ENCODE results near the gene NUDT12. TPM values are rescaled to one million over a fixed set of nuclear protein-coding genes. Genes with fewer than 3 reads are reported as not detected.

The NUDT12 gene
- total and polyA plus RNA-seq, 2 of the 13 experiments (the other 11 are each of a cell fraction or from before 2014, with no cell fraction given), result 2.3 to 5.4 TPM

DNA sequence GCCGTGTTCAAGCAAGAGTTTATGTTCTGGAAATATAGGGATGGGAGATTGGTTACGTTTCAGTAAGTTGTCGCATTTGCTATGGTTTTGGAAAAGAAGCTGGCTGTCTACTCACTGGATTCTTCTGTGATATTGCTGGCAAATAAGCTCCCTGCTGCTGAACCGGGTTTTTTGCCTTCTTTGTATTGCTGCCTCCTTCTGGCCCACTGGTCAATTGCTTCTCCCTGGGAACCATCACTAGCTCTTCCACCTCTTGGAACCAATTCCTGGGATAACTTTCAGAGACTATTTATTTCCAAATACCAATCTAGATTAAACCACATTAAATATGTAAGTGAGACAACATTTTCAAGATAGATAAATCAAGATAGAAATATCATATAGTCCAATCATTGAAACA is 43.0 kb downstream of the NUDT12 start (continued):
- TF ChIP-seq, protein P1, sequence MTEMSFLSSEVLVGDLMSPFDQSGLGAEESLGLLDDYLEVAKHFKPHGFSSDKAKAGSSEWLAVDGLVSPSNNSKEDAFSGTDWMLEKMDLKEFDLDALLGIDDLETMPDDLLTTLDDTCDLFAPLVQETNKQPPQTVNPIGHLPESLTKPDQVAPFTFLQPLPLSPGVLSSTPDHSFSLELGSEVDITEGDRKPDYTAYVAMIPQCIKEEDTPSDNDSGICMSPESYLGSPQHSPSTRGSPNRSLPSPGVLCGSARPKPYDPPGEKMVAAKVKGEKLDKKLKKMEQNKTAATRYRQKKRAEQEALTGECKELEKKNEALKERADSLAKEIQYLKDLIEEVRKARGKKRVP (CRISPR knock-in tag; IDR thresholded peaks at IDR 0.05), result no peak
- TF ChIP-seq ZFP1 (CRISPR knock-in tag; IDR thresholded peaks at IDR 0.05), result no peak
- TF ChIP-seq SMARCC2 (IDR thresholded peaks at IDR 0.05), result no peak

DNA sequence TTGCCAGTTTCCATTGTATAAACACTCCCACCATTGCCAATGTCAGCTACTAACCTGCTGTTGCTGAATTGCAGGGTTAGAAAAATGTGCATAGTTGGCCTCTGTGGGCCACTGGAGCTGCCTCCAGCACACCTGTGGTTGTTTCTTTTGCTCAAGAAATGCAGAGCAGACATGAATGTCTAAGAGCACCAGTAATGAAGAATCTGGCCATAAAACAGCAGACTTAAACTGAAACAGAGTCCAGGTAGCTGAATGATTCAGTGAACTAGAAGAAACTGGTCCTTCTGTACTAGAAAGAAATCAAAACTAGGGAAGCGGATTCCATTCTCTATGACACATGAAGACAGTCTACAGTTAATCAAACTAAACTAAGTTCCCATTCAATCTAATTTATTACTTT is 48.2 kb downstream of the NUDT12 start:
- H4K20me1 ChIP-seq (ENCODE audit: insufficient read depth, low read length), result no peaks in the 10 kb centered on the region
- no peak overlapping the region for H3K27ac ChIP-seq (ENCODE audit: extremely low read length, insufficient read depth, low read length)
- H3K27me3 ChIP-seq (ENCODE audit: control insufficient read depth in 1 of 2, insufficient read depth in 2 of 2, low read length in 2 of 2), result no peaks in the 10 kb centered on the region
- H3K9me3 ChIP-seq (ENCODE audit: low read length), result no peaks in the 10 kb centered on the region
- DNase-seq (ENCODE audit: low spot score), result no peak
- ATAC-seq, result no peak
- FAIRE-seq, result no peak
- in situ Hi-C loops (cut with HindIII; ENCODE audit: extremely low pct_ligation_motif_present, low pct_unique_long_range_greater_than_20kb) (no loop called here), intact Hi-C loops (cut with micrococcal nuclease; ENCODE audit: unreplicated experiment) (no loop called here)
- WGBS (ENCODE audit: low lambda C conversion rate), result 94% methylated on average over 1 of the region's 1 CpG
- TF ChIP-seq TBP (CRISPR knock-in tag; IDR thresholded peaks at IDR 0.05), result no peak
- TF ChIP-seq ZSCAN12 (CRISPR knock-in tag; IDR thresholded peaks at IDR 0.05), result no peak
- no peaks in the 10 kb centered on the region for H3K36me3 ChIP-seq (replicated peaks in 1 of 2; ENCODE audit: control insufficient read depth in 1 of 2, insufficient read depth in 2 of 2, low read length in 2 of 2)
- H3K4me1 ChIP-seq (ENCODE audit: insufficient read depth, low read length), result peaks cover 9% of the 10 kb centered on the region
- POLR2A ChIA-PET, result no interaction called here
- H3K9ac ChIP-seq (ENCODE audit: insufficient read depth, low read depth, low read length), result no peak overlapping the region
- no peak overlapping the region for H3K4me2 ChIP-seq (ENCODE audit: low read depth, low read length)
- CTCF ChIA-PET (ENCODE audit: low intra/inter-chr PET ratio, low total read pairs), result no interaction called here
- BruUV-seq (replicated peaks), result no TSS peak
- no peak overlapping the region for H2AFZ ChIP-seq (ENCODE audit: low read length)
- no peak overlapping the region for H3K4me3 ChIP-seq (replicated peaks in 1 of 3; ENCODE audit: insufficient read depth in 1 of 3, low read depth in 2 of 3, low read length in 3 of 3)
- no peaks in the 10 kb centered on the region for H3K79me2 ChIP-seq (ENCODE audit: insufficient read depth, low read length)

- ChIA-PET POLR2A (no interaction called here), CTCF (ENCODE audit: low intra/inter-chr PET ratio, low total read pairs) (no interaction called here)
- Histone ChIP-seq H3K4me3 (replicated peaks in 1 of 3; ENCODE audit: insufficient read depth in 1 of 3, low read depth in 2 of 3, low read length in 3 of 3) (no peak overlapping the region), H3K79me2 (ENCODE audit: insufficient read depth, low read length) (no peaks in the 10 kb centered on the region), H3K9me3 (ENCODE audit: low read length) (no peaks in the 10 kb centered on the region), H3K27ac (ENCODE audit: extremely low read length, insufficient read depth, low read length) (no peak overlapping the region), H3K4me2 (ENCODE audit: low read depth, low read length) (no peak overlapping the region), H3K9ac (ENCODE audit: insufficient read depth, low read depth, low read length) (no peak overlapping the region), H3K27me3 (ENCODE audit: control insufficient read depth in 1 of 2, insufficient read depth in 2 of 2, low read length in 2 of 2) (no peaks in the 10 kb centered on the region), H3K36me3 (replicated peaks in 1 of 2; ENCODE audit: control insufficient read depth in 1 of 2, insufficient read depth in 2 of 2, low read length in 2 of 2) (no peaks in the 10 kb centered on the region), H2AFZ (ENCODE audit: low read length) (no peak overlapping the region), H4K20me1 (ENCODE audit: insufficient read depth, low read length) (no peaks in the 10 kb centered on the region), H3K4me1 (ENCODE audit: insufficient read depth, low read length) (peaks cover 9% of the 10 kb centered on the region)
- no TSS peak for BruUV-seq (replicated peaks)
- ATAC-seq (no peak), DNase-seq (ENCODE audit: low spot score) (no peak), FAIRE-seq (no peak)
- intact Hi-C loops (cut with micrococcal nuclease; ENCODE audit: unreplicated experiment) (no loop called here), in situ Hi-C loops (cut with HindIII; ENCODE audit: extremely low pct_ligation_motif_present, low pct_unique_long_range_greater_than_20kb) (no loop called here)
- 40% methylated on average over 1 of the region's 1 CpG for WGBS (ENCODE audit: low lambda C conversion rate)
- TF ChIP-seq PHF8 (CRISPR knock-in tag; IDR thresholded peaks at IDR 0.05) (no peak), FOXO4 (CRISPR knock-in tag; conservative IDR thresholded peaks at IDR 0.05) (no peak), ZNF253 (CRISPR knock-in tag; IDR thresholded peaks at IDR 0.05; ENCODE audit: borderline replicate concordance) (no peak), ZNF275 (CRISPR knock-in tag; IDR thresholded peaks at IDR 0.05; ENCODE audit: borderline replicate concordance) (no peak), ZNF382 (CRISPR knock-in tag; IDR thresholded peaks at IDR 0.05; ENCODE audit: borderline replicate concordance) (no peak), GABPA (IDR thresholded peaks at IDR 0.05; ENCODE audit: low read depth, low read length) (no peak), GABPA (CRISPR knock-in tag; IDR thresholded peaks at IDR 0.05; ENCODE audit: low read depth) (no peak), HMGA1 (CRISPR knock-in tag; conservative IDR thresholded peaks at IDR 0.05) (no peak), ZFP1 (CRISPR knock-in tag; IDR thresholded peaks at IDR 0.05) (no peak)
- TF ChIP-seq, protein P2, sequence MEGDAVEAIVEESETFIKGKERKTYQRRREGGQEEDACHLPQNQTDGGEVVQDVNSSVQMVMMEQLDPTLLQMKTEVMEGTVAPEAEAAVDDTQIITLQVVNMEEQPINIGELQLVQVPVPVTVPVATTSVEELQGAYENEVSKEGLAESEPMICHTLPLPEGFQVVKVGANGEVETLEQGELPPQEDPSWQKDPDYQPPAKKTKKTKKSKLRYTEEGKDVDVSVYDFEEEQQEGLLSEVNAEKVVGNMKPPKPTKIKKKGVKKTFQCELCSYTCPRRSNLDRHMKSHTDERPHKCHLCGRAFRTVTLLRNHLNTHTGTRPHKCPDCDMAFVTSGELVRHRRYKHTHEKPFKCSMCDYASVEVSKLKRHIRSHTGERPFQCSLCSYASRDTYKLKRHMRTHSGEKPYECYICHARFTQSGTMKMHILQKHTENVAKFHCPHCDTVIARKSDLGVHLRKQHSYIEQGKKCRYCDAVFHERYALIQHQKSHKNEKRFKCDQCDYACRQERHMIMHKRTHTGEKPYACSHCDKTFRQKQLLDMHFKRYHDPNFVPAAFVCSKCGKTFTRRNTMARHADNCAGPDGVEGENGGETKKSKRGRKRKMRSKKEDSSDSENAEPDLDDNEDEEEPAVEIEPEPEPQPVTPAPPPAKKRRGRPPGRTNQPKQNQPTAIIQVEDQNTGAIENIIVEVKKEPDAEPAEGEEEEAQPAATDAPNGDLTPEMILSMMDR (CRISPR knock-in tag; IDR thresholded peaks at IDR 0.05), result no peak
Observed at GRCh38 chr5:103513701-103514100, 48.9 kb downstream of the NUDT12 start.
